CD14-positive monocyte (primary cell): ENCODE measurements around the gene OPN1LW. TPM values are rescaled to one million over a fixed set of nuclear protein-coding genes. Genes with fewer than 3 reads are reported as not detected.

Experiments used
- DNase-seq, 3 donors: peaks; one replicate each; pipeline ENCODE4 v3.0.0-alpha.2; 2011 to 2022
- H2AFZ ChIP-seq: 2 replicates; pipeline ENCODE4 v1.6.0; 2012; ENCODE audit warnings: mild to moderate bottlenecking, low read depth, low read length, inconsistent platforms; ENCODE audit not compliant: insufficient read depth, poor library complexity, severe bottlenecking
- H3K27ac ChIP-seq, 2 donors: 1 replicate in 1 of 2; 2 replicates in 1 of 2; pipeline ENCODE4 v1.5.1; 2012 to 2013; ENCODE audit warnings: low read length in 2 of 2, control low read depth in 1 of 2, inconsistent platforms in 1 of 2, low read depth in 1 of 2, mild to moderate bottlenecking in 1 of 2
- H3K27me3 ChIP-seq, 2 donors: one replicate each; pipeline versions ENCODE4 v1.6.0 to v1.6.1; 2011 to 2013; ENCODE audit warnings: low read length in 2 of 2; ENCODE audit not compliant: control insufficient read depth in 2 of 2, insufficient read depth in 2 of 2
- H3K36me3 ChIP-seq, 2 donors: replicated peaks in 1 of 2; 1 replicate in 1 of 2; 2 replicates in 1 of 2; pipeline versions ENCODE4 v1.5.1 to v1.6.1; 2012 to 2013; ENCODE audit warnings: low read length in 2 of 2, control low read depth in 1 of 2, inconsistent platforms in 1 of 2, mild to moderate bottlenecking in 1 of 2; ENCODE audit not compliant: insufficient read depth in 2 of 2, control insufficient read depth in 1 of 2
- H3K4me1 ChIP-seq, 2 donors: 1 replicate in 1 of 2; 2 replicates in 1 of 2; pipeline versions ENCODE4 v1.5.1 to v1.6.1; 2012 to 2013; ENCODE audit warnings: low read length in 2 of 2, control low read depth in 1 of 2, inconsistent platforms in 1 of 2, mild to moderate bottlenecking in 1 of 2, moderate library complexity in 1 of 2; ENCODE audit not compliant: insufficient read depth in 2 of 2, control insufficient read depth in 1 of 2
- H3K4me2 ChIP-seq: replicated peaks from 2 replicates; pipeline ENCODE3; 2012; ENCODE audit warnings: low read length, moderate library complexity, mild to moderate bottlenecking; ENCODE audit not compliant: poor library complexity, severe bottlenecking; ENCODE audit errors: extremely low read depth
- H3K4me3 ChIP-seq, 3 experiments: fragments of 200-600 bp in 1 of 3; sonication (generic) in 1 of 3; replicated peaks in 1 of 3; 1 replicate in 2 of 3; 2 replicates in 1 of 3; pipeline ENCODE4 v1.5.1; 2011 to 2013; ENCODE audit warnings: low read length in 3 of 3, mild to moderate bottlenecking in 3 of 3, control low read depth in 2 of 3, low read depth in 2 of 3, inconsistent platforms in 1 of 3, moderate library complexity in 1 of 3
- H3K79me2 ChIP-seq: 2 replicates; pipeline ENCODE4 v1.6.0; 2012; ENCODE audit warnings: mild to moderate bottlenecking, control low read depth, inconsistent platforms, low read length, moderate library complexity; ENCODE audit not compliant: insufficient read depth
- H3K9ac ChIP-seq: 2 replicates; pipeline ENCODE4 v1.6.0; 2017; ENCODE audit warnings: low read length, mild to moderate bottlenecking; ENCODE audit not compliant: insufficient read depth, poor library complexity, severe bottlenecking
- H3K9me3 ChIP-seq, 2 donors: replicated peaks in 1 of 2; 1 replicate in 1 of 2; 2 replicates in 1 of 2; pipeline versions ENCODE4 v1.5.1 to v1.6.1; 2012 to 2013; ENCODE audit warnings: low read length in 2 of 2, control low read depth in 1 of 2; ENCODE audit not compliant: control insufficient read depth in 1 of 2, insufficient read depth in 1 of 2
- H4K20me1 ChIP-seq: 2 replicates; pipeline ENCODE4 v1.6.0; 2012; ENCODE audit warnings: mild to moderate bottlenecking, low read length, control low read depth, moderate library complexity; ENCODE audit not compliant: insufficient read depth
- H3K27ac Mint-ChIP-seq, 7 donors: one replicate each; pipeline ENCODE4 v1.8.0; 2020; ENCODE audit warnings: mild to moderate bottlenecking in 7 of 7, mixed read lengths in 7 of 7, moderate library complexity in 6 of 7, inconsistent platforms in 2 of 7
- H3K27me3 Mint-ChIP-seq, 3 donors: one replicate each; pipeline ENCODE4 v1.8.0; 2021 to 2022; ENCODE audit warnings: low read depth in 3 of 3, mild to moderate bottlenecking in 3 of 3, mixed read lengths in 3 of 3, moderate library complexity in 3 of 3, inconsistent platforms in 1 of 3
- H3K36me3 Mint-ChIP-seq, 2 donors: one replicate each; pipeline ENCODE4 v1.8.0; 2020; ENCODE audit warnings: mixed read lengths in 2 of 2, inconsistent platforms in 1 of 2, mild to moderate bottlenecking in 1 of 2
- H3K4me1 Mint-ChIP-seq: one replicate; pipeline ENCODE4 v1.8.0; 2020; ENCODE audit warnings: mild to moderate bottlenecking, mixed read lengths
- H3K4me3 Mint-ChIP-seq, 2 donors: one replicate each; pipeline ENCODE4 v1.8.0; 2020; ENCODE audit warnings: mild to moderate bottlenecking in 2 of 2, mixed read lengths in 2 of 2, moderate library complexity in 1 of 2
- H3K9me3 Mint-ChIP-seq, 7 donors: one replicate each; pipeline ENCODE4 v1.8.0; 2020 to 2022; ENCODE audit warnings: mixed read lengths in 7 of 7, mild to moderate bottlenecking in 6 of 7, moderate library complexity in 6 of 7, inconsistent platforms in 2 of 7
- WGBS: methylation state at CpG from one replicate; pipeline ENCODE4 v1.1.5; 2013; ENCODE audit warnings: missing lambda C conversion rate; ENCODE audit not compliant: insufficient coverage; 5-methylcytosine and 5-hydroxymethylcytosine counted together
- intact Hi-C, 2 donors: fragments of 100-400 bp; cut with micrococcal nuclease; formaldehyde crosslinking; loops; one replicate each; pipeline versions ENCODE4 v1.15.0 to v1.15.1; 2023
- polyA plus RNA-seq, 3 donors: library from polyadenylated mRNA; depleted of rRNA in 1 of 3; unstranded in 2 of 3; stranded (reverse) in 1 of 3; fragments of 300-500 nt in 2 of 3; fragments of >200 nt in 1 of 3; fragmentation: Illumina TruSeq in 2 of 3; gene quantifications; 1 replicate in 2 of 3; 2 replicates in 1 of 3; pipeline ENCODE4 v1.2.3, GENCODE V29; 2012 to 2021
- TF ChIP-seq, protein P1 (sequence below): fragments of 200-600 bp; IDR thresholded peaks from one replicate; pipeline ENCODE4 v1.8.0; 2022; ENCODE audit warnings: antibody characterized with exemption, mild to moderate bottlenecking

Gene OPN1LW
- polyA plus RNA-seq, 3 donors: not detected

GRCh38 chrX:154116426-154117211 is 27.4 kb upstream of the OPN1LW start:
- H3K27ac Mint-ChIP-seq: no peak overlapping the region
- no peak overlapping the region for H2AFZ ChIP-seq

DNA sequence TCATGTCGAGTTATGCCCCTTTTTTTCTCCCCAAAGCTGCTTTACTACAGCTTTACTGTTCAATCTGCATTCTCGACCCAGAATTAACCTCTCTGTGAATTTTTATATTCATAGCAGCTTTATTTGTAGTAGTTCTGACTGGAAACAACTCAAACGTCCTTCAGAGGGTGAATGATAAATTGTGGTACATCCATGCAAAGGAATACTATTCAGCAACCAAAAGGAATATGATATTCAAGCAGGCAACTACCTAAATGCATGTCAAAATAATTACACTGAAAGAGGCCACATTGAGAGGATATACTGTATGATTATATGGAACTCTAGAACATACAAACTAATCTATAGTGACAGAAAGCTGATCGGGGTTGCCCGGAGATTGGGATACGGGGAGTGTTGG is 26.5 kb upstream of the OPN1LW start:
- no peak overlapping the region for H3K9ac ChIP-seq
- no peak overlapping the region for H3K4me3 ChIP-seq
- peaks cover 0 to 8% of the 10 kb centered on the region in 2 donors for H3K4me1 ChIP-seq
- H4K20me1 ChIP-seq: no peaks in the 10 kb centered on the region
- peaks cover 11% of the 10 kb centered on the region for H3K4me1 Mint-ChIP-seq
- no peak overlapping the region for H2AFZ ChIP-seq
- H3K27ac Mint-ChIP-seq: no peak overlapping the region
- H3K79me2 ChIP-seq: no peaks in the 10 kb centered on the region
- H3K27me3 Mint-ChIP-seq: peaks cover 3 to 11% (median 5%) of the 10 kb centered on the region in 3 donors
- peaks cover 0 to 13% (median 2%) of the 10 kb centered on the region in 7 donors for H3K9me3 Mint-ChIP-seq
- no peak overlapping the region for H3K4me2 ChIP-seq
- intact Hi-C loops: no loop called here
- peaks cover 0 to 6% of the 10 kb centered on the region in 2 donors for H3K27me3 ChIP-seq
- no CpG with 5 or more reads among the region's 6 CpGs for WGBS
- DNase-seq: no peak
- no peaks in the 10 kb centered on the region for H3K36me3 Mint-ChIP-seq
- no peaks in the 10 kb centered on the region for H3K36me3 ChIP-seq
- TF ChIP-seq, protein P1, sequence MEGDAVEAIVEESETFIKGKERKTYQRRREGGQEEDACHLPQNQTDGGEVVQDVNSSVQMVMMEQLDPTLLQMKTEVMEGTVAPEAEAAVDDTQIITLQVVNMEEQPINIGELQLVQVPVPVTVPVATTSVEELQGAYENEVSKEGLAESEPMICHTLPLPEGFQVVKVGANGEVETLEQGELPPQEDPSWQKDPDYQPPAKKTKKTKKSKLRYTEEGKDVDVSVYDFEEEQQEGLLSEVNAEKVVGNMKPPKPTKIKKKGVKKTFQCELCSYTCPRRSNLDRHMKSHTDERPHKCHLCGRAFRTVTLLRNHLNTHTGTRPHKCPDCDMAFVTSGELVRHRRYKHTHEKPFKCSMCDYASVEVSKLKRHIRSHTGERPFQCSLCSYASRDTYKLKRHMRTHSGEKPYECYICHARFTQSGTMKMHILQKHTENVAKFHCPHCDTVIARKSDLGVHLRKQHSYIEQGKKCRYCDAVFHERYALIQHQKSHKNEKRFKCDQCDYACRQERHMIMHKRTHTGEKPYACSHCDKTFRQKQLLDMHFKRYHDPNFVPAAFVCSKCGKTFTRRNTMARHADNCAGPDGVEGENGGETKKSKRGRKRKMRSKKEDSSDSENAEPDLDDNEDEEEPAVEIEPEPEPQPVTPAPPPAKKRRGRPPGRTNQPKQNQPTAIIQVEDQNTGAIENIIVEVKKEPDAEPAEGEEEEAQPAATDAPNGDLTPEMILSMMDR: no peak
- no peak overlapping the region for H3K4me3 Mint-ChIP-seq
- H3K9me3 ChIP-seq: no peaks in the 10 kb centered on the region
- H3K27ac ChIP-seq: no peak overlapping the region

More at GRCh38 chrX:154116426-154117211, 27.4 kb upstream of the OPN1LW start:
- Histone ChIP-seq H4K20me1 (no peaks in the 10 kb centered on the region), H3K9me3 (no peaks in the 10 kb centered on the region), H3K4me1 (peaks cover 0 to 8% of the 10 kb centered on the region in 2 donors), H3K4me2 (no peak overlapping the region), H3K27me3 (peaks cover 0 to 8% of the 10 kb centered on the region in 2 donors), H3K79me2 (no peaks in the 10 kb centered on the region), H3K9ac (no peak overlapping the region), H3K4me3 (no peak overlapping the region), H3K36me3 (no peaks in the 10 kb centered on the region), H3K27ac (no peak overlapping the region)
- TF ChIP-seq, protein P1: no peak
- no peak for DNase-seq
- 100% methylated on average over 7 of the region's 19 CpGs for WGBS
- H3K4me3 Mint-ChIP-seq: no peak overlapping the region
- H3K9me3 Mint-ChIP-seq: peaks cover 0 to 13% (median 2%) of the 10 kb centered on the region in 7 donors
- peaks cover 6% of the 10 kb centered on the region for H3K4me1 Mint-ChIP-seq
- H3K36me3 Mint-ChIP-seq: no peaks in the 10 kb centered on the region
- intact Hi-C loops: no loop called here
- peaks cover 3 to 15% (median 4%) of the 10 kb centered on the region in 3 donors for H3K27me3 Mint-ChIP-seq
